Lower leg skin (tissue), 4 donors: ENCODE data around the gene MAP6D1. TPM values are rescaled to one million over a fixed set of nuclear protein-coding genes. Genes with fewer than 3 reads are reported as not detected.

ENCODE experiments used
- DNase-seq, 2 donors: peaks; one replicate each; pipeline ENCODE4 v3.0.0-alpha.2; 2019; ENCODE audit warnings: low spot score in 2 of 2
- H3K4me3 ChIP-seq: fragments of 200-600 bp; sonication (generic); 2 replicates; pipeline ENCODE4 v1.5.1; 2017; ENCODE audit warnings: mild to moderate bottlenecking, low read depth; ENCODE audit not compliant: poor library complexity, severe bottlenecking
- POLR2A ChIP-seq, 2 donors: fragments of 450-650 bp; IDR thresholded peaks; one replicate each; pipeline ENCODE4 v1.6.1; 2016 to 2017; ENCODE audit warnings: antibody characterized with exemption in 2 of 2, mild to moderate bottlenecking in 1 of 2, moderate library complexity in 1 of 2
- WGBS, 2 donors: methylation state at CpG; one replicate each; pipeline ENCODE4 v1.1.5; 2018; 5-methylcytosine and 5-hydroxymethylcytosine counted together
- intact Hi-C: fragments of 100-400 bp; cut with DNase I; formaldehyde crosslinking; loops from one replicate; pipeline ENCODE4 v1.15.0; 2023; ENCODE audit warnings: low total_unique reads
- total RNA-seq, 4 donors: library from RNA; depleted of rRNA; stranded (reverse); fragments of >200 nt; gene quantifications; one replicate each; pipeline ENCODE4 v1.1.0, GENCODE V29; 2016
- TF ChIP-seq, protein P1 (sequence below), 3 donors: fragments of 450-650 bp; IDR thresholded peaks; one replicate each; pipeline ENCODE4 v1.5.1; 2016; ENCODE audit warnings: antibody characterized with exemption in 3 of 3, mild to moderate bottlenecking in 3 of 3, moderate library complexity in 2 of 3

MAP6D1 gene
- total RNA-seq, 4 donors from 2014 or later, result 2.6 to 19.2 (median 11.7) TPM

DNA sequence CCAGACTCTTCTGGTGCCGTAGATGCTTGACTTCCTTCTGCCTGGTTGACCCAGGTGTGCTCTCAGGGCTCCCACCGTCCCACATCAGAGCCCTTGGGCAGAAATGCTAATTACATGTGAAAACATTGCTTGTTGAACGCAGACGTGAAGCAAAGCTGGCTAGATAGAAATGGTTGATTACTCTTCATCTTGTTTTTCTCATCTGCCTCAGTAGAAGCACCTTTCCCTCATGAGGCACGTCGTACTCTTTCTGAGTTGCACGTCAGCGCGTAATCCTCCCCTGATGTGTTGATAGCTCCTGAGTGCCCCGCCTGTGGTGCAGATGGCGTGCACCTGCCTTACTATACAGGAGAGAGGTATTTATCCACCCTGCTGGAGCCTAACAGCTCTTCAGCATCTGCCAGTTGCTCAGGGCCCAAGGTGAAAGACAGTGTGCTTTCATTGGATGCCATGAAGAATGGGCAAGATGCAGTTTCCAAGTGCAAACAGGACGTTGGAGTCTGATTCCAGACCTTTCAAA lies 18.1 kb downstream of the MAP6D1 start:
- H3K4me3 ChIP-seq, result no peak overlapping the region
- DNase-seq, result peak in 1 of 2 donors; percentile 32
- intact Hi-C loops, result no loop called here
- 89 to 93% methylated on average over 12 of the region's 12 CpGs for WGBS, 2 donors
- TF ChIP-seq, protein P1, sequence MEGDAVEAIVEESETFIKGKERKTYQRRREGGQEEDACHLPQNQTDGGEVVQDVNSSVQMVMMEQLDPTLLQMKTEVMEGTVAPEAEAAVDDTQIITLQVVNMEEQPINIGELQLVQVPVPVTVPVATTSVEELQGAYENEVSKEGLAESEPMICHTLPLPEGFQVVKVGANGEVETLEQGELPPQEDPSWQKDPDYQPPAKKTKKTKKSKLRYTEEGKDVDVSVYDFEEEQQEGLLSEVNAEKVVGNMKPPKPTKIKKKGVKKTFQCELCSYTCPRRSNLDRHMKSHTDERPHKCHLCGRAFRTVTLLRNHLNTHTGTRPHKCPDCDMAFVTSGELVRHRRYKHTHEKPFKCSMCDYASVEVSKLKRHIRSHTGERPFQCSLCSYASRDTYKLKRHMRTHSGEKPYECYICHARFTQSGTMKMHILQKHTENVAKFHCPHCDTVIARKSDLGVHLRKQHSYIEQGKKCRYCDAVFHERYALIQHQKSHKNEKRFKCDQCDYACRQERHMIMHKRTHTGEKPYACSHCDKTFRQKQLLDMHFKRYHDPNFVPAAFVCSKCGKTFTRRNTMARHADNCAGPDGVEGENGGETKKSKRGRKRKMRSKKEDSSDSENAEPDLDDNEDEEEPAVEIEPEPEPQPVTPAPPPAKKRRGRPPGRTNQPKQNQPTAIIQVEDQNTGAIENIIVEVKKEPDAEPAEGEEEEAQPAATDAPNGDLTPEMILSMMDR (IDR thresholded peaks at IDR 0.05), result no peak
- TF ChIP-seq POLR2A (IDR thresholded peaks at IDR 0.05), result no peak

GRCh38 chr3:183802989-183803388 lies 22.4 kb downstream of the MAP6D1 start:
- TF ChIP-seq POLR2A (IDR thresholded peaks at IDR 0.05), result no peak
- TF ChIP-seq, protein P1 (IDR thresholded peaks at IDR 0.05), result no peak
- no peak overlapping the region for H3K4me3 ChIP-seq
- DNase-seq, result no peak
- intact Hi-C loops, result no loop called here
- WGBS, 2 donors, result 39 to 57% methylated on average over 6 of the region's 6 CpGs

DNA sequence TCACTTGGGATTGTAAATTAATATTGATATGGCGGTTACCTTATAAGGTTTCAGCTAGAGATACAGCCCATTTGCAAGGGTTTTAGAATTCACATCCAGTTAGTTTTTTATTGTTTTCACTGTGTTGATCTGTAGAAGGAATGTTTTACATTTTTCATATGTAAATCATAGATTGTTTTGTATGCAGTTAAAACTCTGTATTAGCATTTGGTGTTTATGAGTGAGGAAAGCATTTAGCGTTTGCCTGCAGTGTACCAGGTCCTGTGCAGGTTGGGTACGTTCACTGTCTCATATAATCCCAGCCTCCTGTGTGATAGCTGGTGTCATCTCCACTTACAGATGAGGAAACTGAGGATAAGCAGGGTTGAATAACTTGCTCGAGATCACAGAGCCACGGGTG lies 23.8 kb downstream of the MAP6D1 start:
- no peak for TF ChIP-seq POLR2A (IDR thresholded peaks at IDR 0.05)
- TF ChIP-seq, protein P1 (IDR thresholded peaks at IDR 0.05), result no peak
- intact Hi-C loops, result no loop called here
- WGBS, 2 donors, result 87 to 95% methylated on average over 5 of the region's 5 CpGs
- DNase-seq, result no peak
- H3K4me3 ChIP-seq, result no peak overlapping the region

- TF ChIP-seq, protein P1 (IDR thresholded peaks at IDR 0.05), result no peak
- TF ChIP-seq POLR2A (IDR thresholded peaks at IDR 0.05), result no peak
- WGBS, 2 donors, result 85 to 87% methylated on average over 8 of the region's 8 CpGs
- no peak for DNase-seq
- H3K4me3 ChIP-seq, result no peak overlapping the region
- intact Hi-C loops, result no loop called here
These were observed 25.0 kb downstream of the MAP6D1 start for GRCh38 chr3:183800243-183800863.

- TF ChIP-seq, protein P1 (IDR thresholded peaks at IDR 0.05), result no peak
- no peak for TF ChIP-seq POLR2A (IDR thresholded peaks at IDR 0.05)
- intact Hi-C loops, result no loop called here
- DNase-seq, result no peak
- 92 to 93% methylated on average over 5 of the region's 5 CpGs for WGBS, 2 donors
- no peak overlapping the region for H3K4me3 ChIP-seq
These were observed 25.9 kb downstream of the MAP6D1 start for GRCh38 chr3:183799461-183799860.

DNA sequence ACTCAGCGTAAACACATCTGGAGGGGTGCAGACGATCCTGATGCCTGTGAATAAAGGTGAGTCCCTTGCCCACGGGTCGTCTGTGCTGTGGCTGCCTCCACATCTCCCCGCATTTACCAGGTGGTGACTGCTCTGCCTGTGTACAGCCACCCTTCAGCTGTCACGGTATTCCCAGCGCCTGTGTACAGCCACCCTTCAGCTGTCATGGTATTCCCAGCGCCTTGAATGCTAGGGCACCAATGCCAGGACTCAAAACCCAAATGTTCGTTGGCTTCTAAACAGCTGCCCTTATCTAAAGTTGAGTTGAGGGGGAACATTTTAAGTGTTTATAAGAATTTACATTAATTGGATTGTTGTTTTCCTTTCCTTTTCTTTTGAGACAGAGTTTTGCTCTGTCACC lies 27.4 kb downstream of the MAP6D1 start:
- intact Hi-C loops, result no loop called here
- H3K4me3 ChIP-seq, result no peak overlapping the region
- 91 to 93% methylated on average over 9 of the region's 9 CpGs for WGBS, 2 donors
- DNase-seq, result no peak
- TF ChIP-seq, protein P1 (IDR thresholded peaks at IDR 0.05), result no peak
- no peak for TF ChIP-seq POLR2A (IDR thresholded peaks at IDR 0.05)
